KOPT-K1 (cell line): ENCODE measurements around the gene MYO9A.

Source experiments
- H3K27ac ChIP-seq: fragments of 200-600 bp; sonication (generic); 2 replicates; pipeline ENCODE4 v1.5.1; 2016; ENCODE audit warnings: antibody characterized with exemption, mild to moderate bottlenecking, low read depth, low read length; ENCODE audit not compliant: poor library complexity, severe bottlenecking
- H3K36me3 ChIP-seq: fragments of 200-600 bp; sonication (generic); 2 replicates; pipeline ENCODE4 v1.5.1; 2017; ENCODE audit warnings: antibody characterized with exemption, mild to moderate bottlenecking, low read length, moderate library complexity; ENCODE audit not compliant: insufficient read depth
- H3K9me3 ChIP-seq: fragments of 200-600 bp; sonication (generic); 2 replicates; pipeline ENCODE4 v1.5.1; 2017; ENCODE audit warnings: antibody characterized with exemption, low read length, mild to moderate bottlenecking; ENCODE audit not compliant: insufficient read depth, poor library complexity, severe bottlenecking

The MYO9A gene

GRCh38 chr15:71784719-71785118 lies 333.2 kb downstream of the MYO9A start:
- no peaks in the 10 kb centered on the region for H3K9me3 ChIP-seq
- no peaks in the 10 kb centered on the region for H3K36me3 ChIP-seq
- no peak overlapping the region for H3K27ac ChIP-seq

- Histone ChIP-seq H3K36me3 (no peaks in the 10 kb centered on the region), H3K9me3 (no peaks in the 10 kb centered on the region), H3K27ac (no peak overlapping the region)
These were observed 335.4 kb downstream of the MYO9A start for GRCh38 chr15:71782422-71783165.

- Histone ChIP-seq H3K9me3 (no peaks in the 10 kb centered on the region), H3K36me3 (no peaks in the 10 kb centered on the region), H3K27ac (no peak overlapping the region)
These were observed 336.0 kb downstream of the MYO9A start for GRCh38 chr15:71781965-71782265.

- Histone ChIP-seq H3K36me3 (no peaks in the 10 kb centered on the region), H3K27ac (no peak overlapping the region), H3K9me3 (no peaks in the 10 kb centered on the region)
These were observed 336.6 kb downstream of the MYO9A start for GRCh38 chr15:71781179-71781964.

GRCh38 chr15:71780115-71780976 lies 337.6 kb downstream of the MYO9A start:
- Histone ChIP-seq H3K36me3 (no peaks in the 10 kb centered on the region), H3K27ac (no peak overlapping the region)

GRCh38 chr15:71779073-71779797 lies 338.7 kb downstream of the MYO9A start:
- no peaks in the 10 kb centered on the region for H3K9me3 ChIP-seq
- H3K27ac ChIP-seq = no peak overlapping the region

More at GRCh38 chr15:71780115-71780976, 337.6 kb downstream of the MYO9A start:
- H3K9me3 ChIP-seq = no peaks in the 10 kb centered on the region

GRCh38 chr15:71777216-71777943 lies 340.6 kb downstream of the MYO9A start:
- no peak overlapping the region for H3K27ac ChIP-seq
- H3K36me3 ChIP-seq = no peaks in the 10 kb centered on the region
- H3K9me3 ChIP-seq = no peaks in the 10 kb centered on the region

More at GRCh38 chr15:71779073-71779797, 338.7 kb downstream of the MYO9A start:
- no peaks in the 10 kb centered on the region for H3K36me3 ChIP-seq

- Histone ChIP-seq H3K9me3 (no peaks in the 10 kb centered on the region), H3K27ac (no peak overlapping the region), H3K36me3 (no peaks in the 10 kb centered on the region)
These were observed 341.6 kb downstream of the MYO9A start for GRCh38 chr15:71776304-71776703.

- no peaks in the 10 kb centered on the region for H3K9me3 ChIP-seq
- H3K36me3 ChIP-seq = no peaks in the 10 kb centered on the region
- H3K27ac ChIP-seq = no peak overlapping the region
These were observed 342.1 kb downstream of the MYO9A start for GRCh38 chr15:71775856-71776255.

GRCh38 chr15:71773206-71773859 lies 344.6 kb downstream of the MYO9A start:
- no peaks in the 10 kb centered on the region for H3K9me3 ChIP-seq
- no peaks in the 10 kb centered on the region for H3K36me3 ChIP-seq
- no peak overlapping the region for H3K27ac ChIP-seq
